CD4-positive, alpha-beta T cell treated with Interleukin-15 for 4 hours (primary cell): Measurements from ENCODE around the gene ARHGAP44.
"Not testable (repeated sequence)": the region's sequence is repeated elsewhere in the genome, so short reads cannot be mapped to it uniquely, and the experiment has no call there.

ENCODE experiments used
- DNase-seq: peaks from one replicate; pipeline ENCODE4 v3.0.0-alpha.2; 2020; ENCODE audit warnings: low spot score

Gene ARHGAP44

DNA sequence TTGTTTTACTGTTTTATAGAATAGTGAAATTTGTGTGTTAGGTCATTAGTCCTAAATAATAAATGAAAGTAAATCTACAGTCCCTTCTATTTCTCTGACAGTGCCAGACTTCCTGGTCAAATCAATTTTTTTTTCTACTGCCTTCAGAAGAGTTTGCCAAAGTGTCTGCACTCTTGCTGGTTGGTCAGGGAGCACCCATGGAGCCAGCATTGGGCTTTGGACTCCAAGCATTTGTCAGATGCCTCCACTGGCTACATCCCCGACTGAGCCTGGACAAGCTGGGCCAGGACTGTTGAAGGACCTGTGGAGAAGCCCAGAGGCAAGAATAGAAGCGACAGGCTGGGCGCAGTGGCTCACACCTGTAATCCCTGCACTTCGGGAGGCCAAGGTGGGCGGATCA, 174.9 kb downstream of the ARHGAP44 start:
- no peak for DNase-seq

- DNase-seq, result no peak
These were observed 175.5 kb downstream of the ARHGAP44 start for GRCh38 chr17:12964840-12965239.

- no peak for DNase-seq
These were observed 176.7 kb downstream of the ARHGAP44 start for GRCh38 chr17:12965988-12966387.

GRCh38 chr17:12966413-12966812, 177.1 kb downstream of the ARHGAP44 start:
- DNase-seq, result no peak

DNA sequence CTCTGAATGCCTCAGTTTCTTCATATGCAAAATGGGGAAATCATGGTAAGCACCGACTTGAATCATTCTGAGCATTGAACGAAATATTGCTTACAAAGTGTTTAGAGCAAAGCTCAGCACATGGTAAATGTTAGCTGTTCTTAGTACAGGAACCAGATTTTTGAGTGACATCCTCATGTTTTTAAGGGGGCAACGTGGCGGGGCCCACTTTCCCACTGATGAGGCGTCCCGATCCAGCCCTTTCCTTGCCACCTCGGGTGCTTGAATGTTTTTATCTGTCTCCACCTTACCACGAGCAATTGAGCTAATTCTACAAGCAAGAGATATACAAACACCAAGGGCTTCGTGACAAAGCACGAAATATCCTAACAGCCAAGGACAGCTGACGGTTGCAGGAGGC, 178.7 kb downstream of the ARHGAP44 start:
- DNase-seq, result no peak

- DNase-seq, result no peak
These were observed 184.3 kb downstream of the ARHGAP44 start for GRCh38 chr17:12973496-12974004.

GRCh38 chr17:12974005-12974531, 184.8 kb downstream of the ARHGAP44 start:
- no peak for DNase-seq

GRCh38 chr17:12977008-12977751, 187.9 kb downstream of the ARHGAP44 start:
- no peak for DNase-seq

DNA sequence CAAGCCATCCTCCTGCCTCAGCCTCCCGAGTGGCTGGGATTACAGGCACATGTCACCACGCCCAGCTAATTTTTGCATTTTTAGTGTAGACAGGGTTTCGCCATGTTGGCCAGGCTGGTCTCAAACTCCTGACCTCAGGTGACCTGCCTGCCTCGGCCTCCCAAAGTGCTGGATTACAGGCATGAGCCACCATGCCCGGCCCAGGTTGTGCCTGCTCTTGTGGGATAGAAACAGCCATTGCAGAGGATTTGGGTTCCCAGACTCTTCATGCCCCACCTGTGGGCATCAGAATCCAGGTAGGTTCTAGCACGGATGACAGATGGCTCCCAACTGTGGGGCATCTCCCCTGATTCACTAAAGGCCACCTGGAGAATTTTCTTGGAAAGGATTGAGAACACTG, 189.5 kb downstream of the ARHGAP44 start:
- not testable (repeated sequence) for DNase-seq

DNA sequence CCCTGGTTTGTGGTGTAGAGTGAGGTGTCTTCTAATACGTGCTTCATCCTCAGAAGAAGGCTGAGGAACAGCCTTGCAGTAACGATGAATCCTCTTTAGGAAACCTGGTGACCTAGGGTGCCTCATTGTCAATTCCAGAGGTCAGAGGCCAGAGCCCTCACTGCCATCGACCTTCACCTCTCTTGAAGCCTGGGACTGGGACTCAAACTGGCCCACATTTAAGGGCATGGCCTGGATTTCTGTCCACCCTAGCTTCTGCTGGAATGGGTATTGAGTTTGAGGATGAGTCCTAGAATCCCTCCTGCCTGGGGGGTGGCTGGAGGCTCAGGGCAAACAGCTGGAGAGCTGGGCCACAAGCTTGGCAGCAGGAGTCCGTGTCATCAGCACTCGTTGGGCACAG, 189.9 kb downstream of the ARHGAP44 start:
- DNase-seq, result no peak

- no peak for DNase-seq
These were observed 190.7 kb downstream of the ARHGAP44 start for GRCh38 chr17:12979826-12980500.

DNA sequence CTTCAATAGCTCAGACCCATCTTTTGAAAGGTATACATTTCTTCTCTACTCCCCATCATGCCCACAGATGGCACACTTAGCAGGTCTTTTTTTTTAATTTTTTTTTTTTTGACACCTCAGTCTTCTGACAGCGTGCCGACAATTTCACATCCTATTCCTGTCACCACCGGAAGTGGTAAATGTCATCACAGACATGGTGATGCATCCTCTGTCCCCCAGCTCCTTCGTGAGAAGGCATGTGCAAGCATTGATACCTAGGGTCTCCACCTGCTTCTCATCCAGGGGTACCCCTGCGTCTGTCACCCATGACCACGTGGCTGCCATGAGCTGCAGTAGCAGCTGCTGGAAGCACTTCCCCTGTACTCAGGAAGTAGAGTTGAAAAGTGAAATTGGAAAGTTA, 192.9 kb downstream of the ARHGAP44 start:
- DNase-seq, result peak; percentile 10

DNA sequence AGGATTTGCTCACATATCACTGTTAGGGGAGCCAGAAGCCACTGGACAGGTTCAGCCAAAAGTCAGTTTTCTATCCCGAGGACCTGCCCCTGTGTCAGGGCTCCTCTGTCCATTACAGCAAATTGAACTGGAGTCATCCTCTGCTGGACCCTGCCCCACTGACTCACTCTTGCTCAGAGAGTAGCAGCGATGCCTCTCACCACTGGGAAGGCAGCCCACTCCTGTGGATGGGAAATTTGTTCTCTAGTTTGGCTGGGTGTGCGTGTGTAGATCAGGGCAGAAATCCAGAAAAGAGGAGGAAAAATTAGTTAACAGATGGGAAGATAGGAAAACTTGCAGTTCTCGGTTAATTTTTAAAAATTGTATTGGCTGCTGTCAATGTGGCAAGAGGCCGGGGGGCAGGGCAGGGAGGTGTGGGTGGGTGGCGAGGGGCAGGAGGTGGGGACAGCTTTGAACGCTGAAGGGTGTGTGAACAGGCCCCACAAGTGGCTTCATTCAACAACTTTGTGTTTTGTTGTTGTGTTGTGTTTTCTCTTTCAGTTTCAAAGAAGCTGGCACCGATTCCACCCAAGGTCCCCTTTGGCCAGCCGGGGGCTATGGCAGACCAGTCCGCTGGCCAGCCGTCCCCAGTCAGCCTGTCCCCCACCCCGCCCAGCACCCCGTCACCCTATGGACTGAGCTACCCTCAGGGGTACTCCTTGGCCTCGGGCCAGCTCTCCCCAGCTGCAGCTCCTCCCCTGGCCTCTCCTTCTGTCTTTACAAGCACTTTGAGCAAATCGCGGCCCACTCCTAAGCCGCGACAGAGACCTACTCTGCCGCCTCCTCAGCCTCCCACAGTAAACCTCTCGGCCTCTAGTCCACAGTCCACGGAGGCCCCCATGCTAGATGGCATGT, 194.9 kb downstream of the ARHGAP44 start:
- no peak for DNase-seq

- no peak for DNase-seq
These were observed 196.4 kb downstream of the ARHGAP44 start for GRCh38 chr17:12985431-12986293.

DNA sequence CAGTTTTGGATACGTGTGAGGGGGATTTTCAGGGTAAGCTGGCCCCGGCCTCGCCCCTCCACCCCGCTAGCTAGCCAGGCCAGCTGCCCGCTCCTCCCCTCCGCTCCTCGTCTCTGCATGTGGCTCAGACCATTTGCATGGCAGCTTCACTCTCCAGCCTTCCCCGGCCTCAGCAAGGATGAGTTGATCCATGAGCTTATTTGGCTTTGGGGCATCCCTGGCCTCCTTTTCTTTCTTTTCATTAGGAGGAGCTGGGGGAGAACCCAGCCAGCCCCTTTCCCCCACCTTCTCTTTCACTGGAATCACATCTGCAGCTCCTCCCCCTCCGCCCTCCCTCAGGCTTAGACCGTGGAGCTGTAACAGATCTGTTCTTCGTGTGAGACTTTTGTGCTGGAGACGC, 197.8 kb downstream of the ARHGAP44 start:
- DNase-seq, result no peak

- no peak for DNase-seq
These were observed 200.9 kb downstream of the ARHGAP44 start for GRCh38 chr17:12990041-12990808.

GRCh38 chr17:12990926-12991325, 201.6 kb downstream of the ARHGAP44 start:
- no peak for DNase-seq

DNA sequence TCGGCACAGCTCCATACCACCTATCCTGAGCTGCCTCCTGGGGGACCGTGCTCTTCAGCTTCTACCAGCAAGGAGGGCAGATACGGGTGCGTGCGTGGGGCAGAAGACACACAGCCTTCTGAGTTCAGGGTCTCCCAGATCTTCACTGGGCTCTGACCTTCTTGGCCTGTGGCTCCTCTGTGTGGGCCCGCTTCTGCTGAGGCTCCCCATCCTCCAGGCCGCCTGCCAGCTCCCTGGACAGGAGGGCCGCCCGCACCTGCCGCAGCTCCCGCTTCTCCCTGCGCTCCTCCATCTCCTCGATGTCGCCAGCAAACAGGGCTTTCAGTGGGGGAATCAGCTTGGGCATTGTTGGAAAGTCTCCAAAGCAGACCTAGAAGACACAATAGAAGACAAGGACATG, 203.4 kb downstream of the ARHGAP44 start:
- no peak for DNase-seq

DNA sequence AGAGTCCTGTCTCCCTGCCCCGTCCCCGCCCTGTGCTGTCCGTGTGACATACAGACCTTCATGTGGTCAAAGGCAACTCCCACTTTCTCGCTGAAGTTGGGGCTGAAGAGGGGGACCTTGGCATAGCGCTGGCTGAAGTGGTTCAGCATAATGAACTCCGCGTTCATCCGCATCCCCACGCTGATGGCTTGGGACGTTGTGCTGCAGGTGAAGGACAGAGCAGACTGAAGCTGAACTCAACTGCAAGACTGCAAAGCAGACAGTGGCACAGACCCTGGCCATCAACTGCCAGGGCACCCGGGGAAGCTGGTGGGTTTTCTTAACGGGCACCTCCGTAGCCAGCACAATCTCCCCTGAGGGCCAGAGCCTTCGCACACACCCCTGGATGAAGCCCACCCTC, 204.3 kb downstream of the ARHGAP44 start:
- DNase-seq, result no peak

- no peak for DNase-seq
These were observed 205.2 kb downstream of the ARHGAP44 start for GRCh38 chr17:12994341-12995074.
